AG04450 (cell line): Measurements from ENCODE around the gene EFNA1. TPM values are rescaled to one million over a fixed set of nuclear protein-coding genes. Genes with fewer than 3 reads are reported as not detected.

ENCODE experiments used
- CTCF ChIA-PET: fragments of 300-600, 350-600 bp; formaldehyde crosslinking; extraction: SDS; loops from one replicate; lab custom pipeline; 2022; ENCODE audit warnings: antibody characterized with exemption, inconsistent platforms; lab: Charles Lee
- POLR2A ChIA-PET: fragments of 350-600 bp; formaldehyde crosslinking; extraction: SDS; loops from one replicate; lab custom pipeline; 2021; ENCODE audit warnings: antibody characterized with exemption, inconsistent platforms; lab: Yijun Ruan, JAX
- DNase-seq: peaks from one replicate; pipeline ENCODE4 v3.0.0-alpha.2; 2011; ENCODE audit warnings: low read depth, low spot score
- H3K27ac ChIP-seq: one replicate; pipeline ENCODE4 v1.5.1; 2012; ENCODE audit warnings: low read depth, low read length, control low read depth
- H3K27me3 ChIP-seq: one replicate; pipeline ENCODE4 v1.6.0; 2012; ENCODE audit warnings: low read length; ENCODE audit not compliant: control insufficient read depth, insufficient read depth
- H3K4me3 ChIP-seq: 2 replicates; pipeline ENCODE4 v1.5.1; 2011; ENCODE audit warnings: mild to moderate bottlenecking, low read depth, low read length, control low read depth
- H3K9me3 ChIP-seq: 2 replicates; pipeline ENCODE4 v1.5.1; 2012; ENCODE audit warnings: low read length; ENCODE audit not compliant: control insufficient read depth, insufficient read depth
- polyA plus RNA-seq: library from polyadenylated mRNA; depleted of rRNA; stranded (reverse); fragments of >200 nt; gene quantifications from 2 replicates; pipeline ENCODE4 v1.2.3, GENCODE V29; 2011
- TF ChIP-seq, protein P1 (sequence below): IDR thresholded peaks from 2 replicates; pipeline ENCODE4 v1.5.1; 2011; ENCODE audit warnings: low read depth, low read length, control low read depth, inconsistent platforms

The EFNA1 gene
- polyA plus RNA-seq, 1 experiment, result 1.4 TPM

- POLR2A ChIA-PET, result no interaction called here
- Histone ChIP-seq H3K27me3 (peaks cover 60% of the 10 kb centered on the region), H3K9me3 (no peaks in the 10 kb centered on the region; the same call in 1 of the 2 replicates), H3K4me3 (no peak overlapping the region), H3K27ac (no peak overlapping the region)
- TF ChIP-seq, protein P1, sequence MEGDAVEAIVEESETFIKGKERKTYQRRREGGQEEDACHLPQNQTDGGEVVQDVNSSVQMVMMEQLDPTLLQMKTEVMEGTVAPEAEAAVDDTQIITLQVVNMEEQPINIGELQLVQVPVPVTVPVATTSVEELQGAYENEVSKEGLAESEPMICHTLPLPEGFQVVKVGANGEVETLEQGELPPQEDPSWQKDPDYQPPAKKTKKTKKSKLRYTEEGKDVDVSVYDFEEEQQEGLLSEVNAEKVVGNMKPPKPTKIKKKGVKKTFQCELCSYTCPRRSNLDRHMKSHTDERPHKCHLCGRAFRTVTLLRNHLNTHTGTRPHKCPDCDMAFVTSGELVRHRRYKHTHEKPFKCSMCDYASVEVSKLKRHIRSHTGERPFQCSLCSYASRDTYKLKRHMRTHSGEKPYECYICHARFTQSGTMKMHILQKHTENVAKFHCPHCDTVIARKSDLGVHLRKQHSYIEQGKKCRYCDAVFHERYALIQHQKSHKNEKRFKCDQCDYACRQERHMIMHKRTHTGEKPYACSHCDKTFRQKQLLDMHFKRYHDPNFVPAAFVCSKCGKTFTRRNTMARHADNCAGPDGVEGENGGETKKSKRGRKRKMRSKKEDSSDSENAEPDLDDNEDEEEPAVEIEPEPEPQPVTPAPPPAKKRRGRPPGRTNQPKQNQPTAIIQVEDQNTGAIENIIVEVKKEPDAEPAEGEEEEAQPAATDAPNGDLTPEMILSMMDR, result no peak
- CTCF ChIA-PET, result interaction anchor here (1.8 to 3.2 kb wide), 2 partner anchors 32 kb away, joined by 5 to 12 read pairs; no protein-coding TSS in a partner anchor
- DNase-seq, result no peak
These were observed 3.9 kb upstream of the EFNA1 start for GRCh38 chr1:155123801-155124200.

GRCh38 chr1:155124503-155125463 lies 2.9 kb upstream of the EFNA1 start:
- Histone ChIP-seq H3K27me3 (peaks cover 57% of the 10 kb centered on the region), H3K4me3 (no peak overlapping the region), H3K27ac (no peak overlapping the region), H3K9me3 (no peaks in the 10 kb centered on the region; the same call in 1 of the 2 replicates)
- ChIA-PET POLR2A (no interaction called here), CTCF (interaction anchor here (1.5 to 3.2 kb wide), 2 partner anchors 33 to 40 kb away, joined by 3 to 12 read pairs; no protein-coding TSS in a partner anchor)
- no peak for DNase-seq
- TF ChIP-seq, protein P1, result no peak

- CTCF ChIA-PET, result interaction anchor here (1.5 to 3.2 kb wide), 2 partner anchors 34 to 40 kb away, joined by 3 to 12 read pairs; no protein-coding TSS in a partner anchor
- DNase-seq, result no peak
- Histone ChIP-seq H3K27me3 (peaks cover 49% of the 10 kb centered on the region), H3K27ac (no peak overlapping the region), H3K4me3 (no peak overlapping the region), H3K9me3 (no peaks in the 10 kb centered on the region; the same call in 1 of the 2 replicates)
- POLR2A ChIA-PET, result no interaction called here
- TF ChIP-seq, protein P1, result no peak
These were observed 2.1 kb upstream of the EFNA1 start for GRCh38 chr1:155125511-155125945.

- Histone ChIP-seq H3K27me3 (peaks cover 44% of the 10 kb centered on the region), H3K27ac (no peak overlapping the region), H3K9me3 (no peaks in the 10 kb centered on the region; the same call in 1 of the 2 replicates), H3K4me3 (no peak overlapping the region; the same call in 1 of the 2 replicates)
- CTCF ChIA-PET, result interaction anchor here (1.5 to 3.2 kb wide), 2 partner anchors 34 to 41 kb away, joined by 3 to 12 read pairs; no protein-coding TSS in a partner anchor
- POLR2A ChIA-PET, result no interaction called here
- TF ChIP-seq, protein P1, result no peak
- no peak for DNase-seq
These were observed 1.6 kb upstream of the EFNA1 start for GRCh38 chr1:155125946-155126555.
